Adrenal gland (tissue), 5 donors: ENCODE results near the gene DOCK10.

Experiments
- POLR2A ChIP-seq, 2 donors: fragments of 450-650 bp; IDR thresholded peaks; one replicate each; pipeline ENCODE4 v1.6.1; 2017; ENCODE audit warnings: antibody characterized with exemption in 2 of 2, mild to moderate bottlenecking in 2 of 2, moderate library complexity in 1 of 2
- TF ChIP-seq, protein P1 (sequence below), 6 experiments: fragments of 450-650 bp in 4 of 6; fragments of 200-600 bp in 2 of 6; sonication (generic) in 1 of 6; IDR thresholded peaks; 1 replicate in 5 of 6; 2 replicates in 1 of 6; pipeline versions ENCODE4 v1.5.1 to v1.8.0; 2016 to 2021; ENCODE audit warnings: antibody characterized with exemption in 6 of 6, mild to moderate bottlenecking in 2 of 6, moderate library complexity in 1 of 6
- donor health status: DM: no; HTN: no; CAD: no.

DNA sequence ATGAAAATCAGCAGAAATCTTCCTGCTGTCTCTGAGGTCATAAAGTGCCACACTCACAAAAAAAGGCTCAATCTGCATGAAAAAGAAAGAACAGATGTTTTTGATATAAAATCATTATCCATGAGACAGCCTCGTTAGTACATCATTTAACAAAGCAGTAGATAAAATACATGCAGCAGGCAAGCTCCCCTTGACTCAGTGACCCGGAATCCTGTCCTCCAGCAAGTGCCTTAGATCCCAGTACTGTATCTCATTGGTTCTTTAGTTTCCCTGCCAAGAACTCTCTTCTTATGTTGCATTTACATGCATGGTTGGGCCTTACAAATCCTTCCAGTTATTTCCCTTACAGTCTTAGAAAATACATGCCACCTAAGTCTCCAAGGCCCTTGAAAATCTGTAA, 177.3 kb downstream of the DOCK10 start:
- TF ChIP-seq, protein P1, sequence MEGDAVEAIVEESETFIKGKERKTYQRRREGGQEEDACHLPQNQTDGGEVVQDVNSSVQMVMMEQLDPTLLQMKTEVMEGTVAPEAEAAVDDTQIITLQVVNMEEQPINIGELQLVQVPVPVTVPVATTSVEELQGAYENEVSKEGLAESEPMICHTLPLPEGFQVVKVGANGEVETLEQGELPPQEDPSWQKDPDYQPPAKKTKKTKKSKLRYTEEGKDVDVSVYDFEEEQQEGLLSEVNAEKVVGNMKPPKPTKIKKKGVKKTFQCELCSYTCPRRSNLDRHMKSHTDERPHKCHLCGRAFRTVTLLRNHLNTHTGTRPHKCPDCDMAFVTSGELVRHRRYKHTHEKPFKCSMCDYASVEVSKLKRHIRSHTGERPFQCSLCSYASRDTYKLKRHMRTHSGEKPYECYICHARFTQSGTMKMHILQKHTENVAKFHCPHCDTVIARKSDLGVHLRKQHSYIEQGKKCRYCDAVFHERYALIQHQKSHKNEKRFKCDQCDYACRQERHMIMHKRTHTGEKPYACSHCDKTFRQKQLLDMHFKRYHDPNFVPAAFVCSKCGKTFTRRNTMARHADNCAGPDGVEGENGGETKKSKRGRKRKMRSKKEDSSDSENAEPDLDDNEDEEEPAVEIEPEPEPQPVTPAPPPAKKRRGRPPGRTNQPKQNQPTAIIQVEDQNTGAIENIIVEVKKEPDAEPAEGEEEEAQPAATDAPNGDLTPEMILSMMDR (IDR thresholded peaks at IDR 0.05), result no peak
- no peak for TF ChIP-seq POLR2A (IDR thresholded peaks at IDR 0.05)
